Endodermal cell (in vitro differentiated cells): ENCODE measurements around the gene KPNA3. TPM values are rescaled to one million over a fixed set of nuclear protein-coding genes. Genes with fewer than 3 reads are reported as not detected.
A peak's percentile ranks its signal among the peaks of the same experiment; 100 is the strongest.
"Not testable (repeated sequence)": the region's sequence is repeated elsewhere in the genome, so short reads cannot be mapped to it uniquely, and the experiment has no call there.

Experiments
- DNase-seq: peaks from one replicate; pipeline ENCODE4 v3.0.0-alpha.2; 2017
- H3K27ac ChIP-seq: 2 replicates; pipeline ENCODE4 v1.5.1; 2013; ENCODE audit warnings: mild to moderate bottlenecking, low read depth, low read length, moderate library complexity
- H3K27me3 ChIP-seq: 2 replicates; pipeline ENCODE4 v1.6.1; 2013; ENCODE audit warnings: mild to moderate bottlenecking, low read length, moderate library complexity; ENCODE audit not compliant: insufficient read depth, control insufficient read depth, poor library complexity, severe bottlenecking
- H3K36me3 ChIP-seq: 2 replicates; pipeline ENCODE4 v1.7.0; 2013; ENCODE audit warnings: mild to moderate bottlenecking, low read length, moderate library complexity; ENCODE audit not compliant: control insufficient read depth, insufficient read depth
- H3K4me1 ChIP-seq: one replicate; pipeline ENCODE4 v1.7.0; 2013; ENCODE audit warnings: low read length; ENCODE audit not compliant: control insufficient read depth, insufficient read depth
- H3K4me3 ChIP-seq: 2 replicates; pipeline ENCODE4 v1.5.1; 2013; ENCODE audit warnings: mild to moderate bottlenecking, low read length, moderate library complexity
- H3K9ac ChIP-seq: 2 replicates; pipeline ENCODE4 v1.6.1; 2013; ENCODE audit warnings: mild to moderate bottlenecking, low read length, moderate library complexity; ENCODE audit not compliant: poor library complexity, severe bottlenecking; ENCODE audit errors: extremely low read depth
- H3K9me3 ChIP-seq: 2 replicates; pipeline ENCODE4 v1.6.1; 2013; ENCODE audit warnings: mild to moderate bottlenecking, low read length, moderate library complexity; ENCODE audit not compliant: control insufficient read depth
- H3K27ac Mint-ChIP-seq: 2 replicates; pipeline ENCODE4 v1.8.0; 2020; ENCODE audit warnings: mixed read lengths
- H3K27me3 Mint-ChIP-seq: 2 replicates; pipeline ENCODE4 v1.8.0; 2021; ENCODE audit warnings: mild to moderate bottlenecking, mixed read lengths; ENCODE audit not compliant: insufficient read depth
- H3K36me3 Mint-ChIP-seq: 2 replicates; pipeline ENCODE4 v1.8.0; 2020; ENCODE audit warnings: low read depth, mixed read lengths
- H3K4me1 Mint-ChIP-seq: 2 replicates; pipeline ENCODE4 v1.8.0; 2020; ENCODE audit warnings: mixed read lengths
- H3K4me3 Mint-ChIP-seq: 2 replicates; pipeline ENCODE4 v1.8.0; 2020; ENCODE audit warnings: mild to moderate bottlenecking, moderate library complexity, mixed read lengths
- H3K9me3 Mint-ChIP-seq: 2 replicates; pipeline ENCODE4 v1.8.0; 2020; ENCODE audit warnings: mild to moderate bottlenecking, mixed read lengths
- CTCF ChIP-seq: fragments of 200-600 bp; sonication (generic); conservative IDR thresholded peaks from 2 replicates; pipeline ENCODE4 v1.5.0; 2021; ENCODE audit warnings: antibody characterized with exemption, mild to moderate bottlenecking
- WGBS, 2 experiments: methylation state at CpG; one replicate each; pipeline versions ENCODE4 v1.1.5 to v1.1.7; 2013; ENCODE audit warnings: missing lambda C conversion rate in 2 of 2, mixed read lengths in 1 of 2; ENCODE audit not compliant: insufficient coverage in 1 of 2, insufficient read length in 1 of 2; 5-methylcytosine and 5-hydroxymethylcytosine counted together
- total RNA-seq, 2 donors: library from RNA; stranded (reverse); fragmentation: NEBNext Ultra II Directional in 1 of 2; extraction: Animal tissue kit (Norgen Biotek cat#: 25700) in 1 of 2; gene quantifications; 2 replicates in 1 of 2; 3 replicates in 1 of 2; pipeline ENCODE4 v1.2.1, GENCODE V29; 2021

KPNA3 gene
- total RNA-seq, 2 donors from 2014 or later = 59.0 to 64.2 TPM

GRCh38 chr13:49716615-49717014, 75.9 kb downstream of the KPNA3 start:
- H3K4me1 Mint-ChIP-seq = no peaks in the 10 kb centered on the region
- no peak for DNase-seq
- H3K9me3 Mint-ChIP-seq = peaks cover 8% of the 10 kb centered on the region
- H3K27me3 Mint-ChIP-seq = no peaks in the 10 kb centered on the region
- H3K4me3 Mint-ChIP-seq = no peak overlapping the region
- no peak for TF ChIP-seq CTCF
- Histone ChIP-seq H3K27me3 (no peaks in the 10 kb centered on the region), H3K9ac (no peak overlapping the region), H3K9me3 (peaks cover 19% of the 10 kb centered on the region), H3K36me3 (peaks cover 77% of the 10 kb centered on the region), H3K4me1 (no peaks in the 10 kb centered on the region), H3K27ac (no peak overlapping the region), H3K4me3 (no peak overlapping the region)
- peaks cover 62% of the 10 kb centered on the region for H3K36me3 Mint-ChIP-seq
- H3K27ac Mint-ChIP-seq = peak overlapping the region; percentile 33
- WGBS, 2 experiments = 93% methylated on average over 6 of the region's 6 CpGs

- H3K36me3 Mint-ChIP-seq = peaks cover 57% of the 10 kb centered on the region
- WGBS, 2 experiments = no CpG with 5 or more reads among the region's 1 CpG
- no peak for TF ChIP-seq CTCF
These were observed 77.7 kb downstream of the KPNA3 start for GRCh38 chr13:49714757-49715156.

GRCh38 chr13:49711218-49711863, 81.1 kb downstream of the KPNA3 start:
- H3K9ac ChIP-seq = no peak overlapping the region
- Mint-ChIP-seq H3K4me1 (peaks cover 4% of the 10 kb centered on the region), H3K27ac (peak overlapping the region; percentile 8), H3K4me3 (no peak overlapping the region), H3K36me3 (peaks cover 55% of the 10 kb centered on the region), H3K9me3 (peaks cover 8% of the 10 kb centered on the region), H3K27me3 (no peaks in the 10 kb centered on the region)
- H3K27ac ChIP-seq = no peak overlapping the region
- no peaks in the 10 kb centered on the region for H3K4me1 ChIP-seq
- peaks cover 13% of the 10 kb centered on the region for H3K9me3 ChIP-seq
- no peaks in the 10 kb centered on the region for H3K27me3 ChIP-seq
- DNase-seq = no peak
- peaks cover 62% of the 10 kb centered on the region for H3K36me3 ChIP-seq
- H3K4me3 ChIP-seq = no peak overlapping the region
- 97 to 100% methylated on average over 1 to 2 of the region's 2 CpGs for WGBS, 2 experiments
- TF ChIP-seq CTCF = no peak

More at GRCh38 chr13:49714757-49715156, 77.7 kb downstream of the KPNA3 start:
- H3K9me3 Mint-ChIP-seq = peaks cover 8% of the 10 kb centered on the region
- no peak overlapping the region for H3K27ac ChIP-seq
- peaks cover 4% of the 10 kb centered on the region for H3K4me1 Mint-ChIP-seq
- H3K9me3 ChIP-seq = peaks cover 19% of the 10 kb centered on the region
- no peaks in the 10 kb centered on the region for H3K27me3 ChIP-seq
- no peak overlapping the region for H3K27ac Mint-ChIP-seq
- peak overlapping the region; percentile 26 for H3K4me3 ChIP-seq
- no peaks in the 10 kb centered on the region for H3K4me1 ChIP-seq
- no peaks in the 10 kb centered on the region for H3K27me3 Mint-ChIP-seq
- no peak for DNase-seq
- H3K4me3 Mint-ChIP-seq = no peak overlapping the region
- H3K9ac ChIP-seq = no peak overlapping the region
- peaks cover 71% of the 10 kb centered on the region for H3K36me3 ChIP-seq

GRCh38 chr13:49704264-49704663, 88.2 kb downstream of the KPNA3 start:
- not testable (repeated sequence) for H3K9me3 Mint-ChIP-seq, H3K9me3 ChIP-seq, H3K4me1 ChIP-seq, DNase-seq, H3K27ac Mint-ChIP-seq, H3K4me3 ChIP-seq, H3K4me1 Mint-ChIP-seq, H3K27me3 Mint-ChIP-seq, H3K4me3 Mint-ChIP-seq, H3K9ac ChIP-seq, H3K27ac ChIP-seq, H3K27me3 ChIP-seq
- 88% methylated on average over 5 of the region's 7 CpGs; no CpG with 5 or more reads in 1 of the 2 experiments for WGBS, 2 experiments
- H3K36me3 ChIP-seq = peaks cover 76% of the 10 kb centered on the region
- H3K36me3 Mint-ChIP-seq = peaks cover 61% of the 10 kb centered on the region
